HG03565 (cell line): ENCODE data around the gene HOXD4.

ENCODE experiments used
- ATAC-seq: cut with Tn5 transposase; IDR thresholded peaks from one replicate; pipeline ENCODE4 v1.9.1; 2021; ENCODE audit warnings: mild to moderate bottlenecking, moderate library complexity; ENCODE audit not compliant: unreplicated experiment

The HOXD4 gene

GRCh38 chr2:176187899-176188773 lies 36.8 kb downstream of the HOXD4 start, which contains the start of gene HOXD1:
Gene HOXD1, plus strand, starts transcription at chr2:176188668. Its CDS starts 134 bp downstream, at chr2:176188802.
- no peak for ATAC-seq

GRCh38 chr2:176188774-176189680 lies 37.7 kb downstream of the HOXD4 start:
- no peak for ATAC-seq

GRCh38 chr2:176189681-176190641 lies 38.6 kb downstream of the HOXD4 start:
- ATAC-seq: no peak

DNA sequence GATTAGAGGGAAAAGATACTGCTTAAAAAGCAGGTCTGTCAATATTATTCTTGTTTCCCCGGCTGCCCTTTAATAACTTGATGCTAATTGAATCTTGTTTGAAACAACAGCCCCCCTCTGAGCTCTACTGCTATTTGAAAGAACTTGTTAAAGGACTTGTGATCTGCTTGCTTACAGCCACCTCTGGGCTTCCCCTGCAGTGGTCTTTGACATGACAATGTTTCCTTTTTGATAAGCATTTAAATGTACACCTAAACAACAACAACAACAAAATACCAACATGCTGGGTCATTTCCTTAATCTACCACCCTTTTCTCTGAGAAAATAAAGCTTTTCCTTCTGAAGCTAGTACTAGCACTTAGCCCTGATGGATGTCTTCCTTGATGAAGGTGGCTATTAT lies 41.0 kb downstream of the HOXD4 start:
- no peak for ATAC-seq

DNA sequence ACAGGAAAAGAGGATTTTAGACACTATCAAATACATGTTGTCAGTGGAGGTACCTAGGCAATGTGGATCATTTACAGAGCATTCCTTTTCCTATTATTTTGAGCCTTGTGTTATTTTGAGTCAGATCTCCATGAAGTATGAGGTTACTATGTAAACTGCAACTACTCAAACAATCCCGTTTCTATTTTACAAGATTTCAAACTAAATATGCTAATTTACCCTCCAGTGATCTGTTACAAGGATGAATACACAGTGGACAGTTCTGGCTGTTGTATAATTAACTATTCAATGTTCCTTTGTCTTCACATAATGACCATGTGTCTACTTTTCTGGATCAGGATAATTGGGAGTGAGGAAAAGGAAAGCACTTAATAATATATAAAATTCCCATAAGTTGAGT lies 41.7 kb downstream of the HOXD4 start:
- no peak for ATAC-seq

DNA sequence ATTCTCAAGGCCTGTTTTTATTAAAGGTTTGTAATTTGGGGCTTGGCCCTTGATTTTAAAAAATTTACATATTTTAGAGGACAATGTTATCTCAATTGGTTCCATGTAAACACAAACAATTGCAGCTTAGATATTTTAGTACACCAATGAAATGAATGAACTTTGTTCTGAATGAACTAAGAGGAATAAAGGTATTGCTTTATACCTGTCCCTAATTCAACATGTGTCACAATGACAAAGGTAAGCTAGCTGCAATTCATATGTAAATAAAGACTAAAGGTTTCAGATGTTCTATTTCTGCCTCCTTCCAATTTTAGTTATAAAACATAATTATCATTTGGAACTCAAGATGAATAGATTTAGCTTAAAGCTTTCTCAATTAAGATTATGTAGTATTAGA lies 48.6 kb downstream of the HOXD4 start:
- no peak for ATAC-seq

GRCh38 chr2:176200971-176201370 lies 49.6 kb downstream of the HOXD4 start:
- no peak for ATAC-seq

DNA sequence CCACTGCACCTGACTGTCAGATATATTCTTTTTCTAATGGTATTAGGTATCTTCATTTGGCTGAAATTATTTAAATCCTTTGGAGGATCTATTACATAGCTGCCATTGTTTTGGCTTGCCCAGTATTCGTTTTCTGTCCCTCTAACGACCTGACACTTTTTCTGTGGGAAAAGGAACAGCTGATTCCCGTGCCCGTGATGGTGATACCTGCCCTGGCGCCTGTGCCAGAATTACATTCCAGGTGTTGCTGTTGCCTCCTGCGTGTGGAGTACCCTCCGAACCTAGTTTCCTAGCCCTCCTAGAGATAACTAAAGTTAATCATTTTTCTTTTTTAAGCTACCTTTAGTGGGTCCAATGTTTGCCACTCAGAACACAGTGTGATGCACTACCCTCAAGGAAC lies 51.1 kb downstream of the HOXD4 start:
- ATAC-seq: no peak
